ENCODE results near the gene BPIFA1. TPM values are rescaled to one million over a fixed set of nuclear protein-coding genes. Genes with fewer than 3 reads are reported as not detected.

Gene BPIFA1
- total RNA-seq, 2 experiments from 2014 or later = not detected

GRCh38 chr20:33239418-33239817 is 3.6 kb downstream of the BPIFA1 start:
- H3K27ac ChIP-seq (ENCODE audit: low read depth, low read length, poor library complexity, severe bottlenecking) = no peak overlapping the region
- H3K79me2 ChIP-seq (ENCODE audit: insufficient read depth, low read depth, low read length) = no peaks in the 10 kb centered on the region
- no peak overlapping the region for H3K4me2 ChIP-seq (ENCODE audit: low read length)
- no TSS peak for BruUV-seq (replicated peaks)
- no peak for DNase-seq (ENCODE audit: low spot score)
- TF ChIP-seq EZH2phosphoT487 (IDR thresholded peaks at IDR 0.05; ENCODE audit: borderline replicate concordance, low read depth, low read length) (no peak), CTCF (conservative IDR thresholded peaks at IDR 0.05; ENCODE audit: low read length) (no peak)
- no peaks in the 10 kb centered on the region for H3K4me1 ChIP-seq (ENCODE audit: insufficient read depth, low read length, poor library complexity, severe bottlenecking)
- CTCF ChIA-PET (ENCODE audit: unreplicated experiment) = no interaction called here
- no peaks in the 10 kb centered on the region for H4K20me1 ChIP-seq (ENCODE audit: insufficient read depth, low read length)
- no peaks in the 10 kb centered on the region for H3K9me3 ChIP-seq (ENCODE audit: low read length)
- H2AFZ ChIP-seq (ENCODE audit: low read length) = no peak overlapping the region
- H3K9me2 ChIP-seq (ENCODE audit: insufficient read depth, low read length) = no peaks in the 10 kb centered on the region
- H3K36me3 ChIP-seq (ENCODE audit: insufficient read depth, low read length) = no peaks in the 10 kb centered on the region
- intact Hi-C loops (cut with micrococcal nuclease; ENCODE audit: unreplicated experiment) = no loop called here
- H3K4me3 ChIP-seq (ENCODE audit: low read depth, low read length, poor library complexity, severe bottlenecking) = no peak overlapping the region
- POLR2A ChIA-PET = no interaction called here

- CTCF ChIA-PET (ENCODE audit: unreplicated experiment) = no interaction called here
- H3K9me3 ChIP-seq (ENCODE audit: low read length) = no peaks in the 10 kb centered on the region
- BruUV-seq (replicated peaks) = no TSS peak
- no peaks in the 10 kb centered on the region for H3K36me3 ChIP-seq (ENCODE audit: insufficient read depth, low read length)
- no peak overlapping the region for H2AFZ ChIP-seq (ENCODE audit: low read length)
- TF ChIP-seq CTCF (conservative IDR thresholded peaks at IDR 0.05; ENCODE audit: low read length) = no peak
- no peak for TF ChIP-seq EZH2phosphoT487 (IDR thresholded peaks at IDR 0.05; ENCODE audit: borderline replicate concordance, low read depth, low read length)
- H3K79me2 ChIP-seq (ENCODE audit: insufficient read depth, low read depth, low read length) = no peaks in the 10 kb centered on the region
- no peak overlapping the region for H3K4me3 ChIP-seq (ENCODE audit: low read depth, low read length, poor library complexity, severe bottlenecking)
- H4K20me1 ChIP-seq (ENCODE audit: insufficient read depth, low read length) = no peaks in the 10 kb centered on the region
- H3K9me2 ChIP-seq (ENCODE audit: insufficient read depth, low read length) = no peaks in the 10 kb centered on the region
- no peaks in the 10 kb centered on the region for H3K4me1 ChIP-seq (ENCODE audit: insufficient read depth, low read length, poor library complexity, severe bottlenecking)
- intact Hi-C loops (cut with micrococcal nuclease; ENCODE audit: unreplicated experiment) = no loop called here
- H3K4me2 ChIP-seq (ENCODE audit: low read length) = no peak overlapping the region
- no peak for DNase-seq (ENCODE audit: low spot score)
- H3K27ac ChIP-seq (ENCODE audit: low read depth, low read length, poor library complexity, severe bottlenecking) = no peak overlapping the region
- POLR2A ChIA-PET = interaction anchor here (0.6 kb wide), 1 partner anchor 1283 kb away, joined by 3 read pairs; no protein-coding TSS in a partner anchor
Observed at GRCh38 chr20:33239979-33240736, 4.4 kb downstream of the BPIFA1 start.

GRCh38 chr20:33240923-33241322 is 5.1 kb downstream of the BPIFA1 start:
- Histone ChIP-seq H3K4me3 (ENCODE audit: low read depth, low read length, poor library complexity, severe bottlenecking) (no peak overlapping the region), H2AFZ (ENCODE audit: low read length) (no peak overlapping the region), H3K9me3 (ENCODE audit: low read length) (no peaks in the 10 kb centered on the region), H3K4me1 (ENCODE audit: insufficient read depth, low read length, poor library complexity, severe bottlenecking) (no peaks in the 10 kb centered on the region), H3K36me3 (ENCODE audit: insufficient read depth, low read length) (no peaks in the 10 kb centered on the region), H3K4me2 (ENCODE audit: low read length) (no peak overlapping the region), H3K27ac (ENCODE audit: low read depth, low read length, poor library complexity, severe bottlenecking) (no peak overlapping the region), H3K79me2 (ENCODE audit: insufficient read depth, low read depth, low read length) (no peaks in the 10 kb centered on the region), H3K9me2 (ENCODE audit: insufficient read depth, low read length) (no peaks in the 10 kb centered on the region), H4K20me1 (ENCODE audit: insufficient read depth, low read length) (no peaks in the 10 kb centered on the region)
- intact Hi-C loops (cut with micrococcal nuclease; ENCODE audit: unreplicated experiment) = no loop called here
- no TSS peak for BruUV-seq (replicated peaks)
- TF ChIP-seq EZH2phosphoT487 (IDR thresholded peaks at IDR 0.05; ENCODE audit: borderline replicate concordance, low read depth, low read length) (no peak), CTCF (conservative IDR thresholded peaks at IDR 0.05; ENCODE audit: low read length) (no peak)
- ChIA-PET CTCF (ENCODE audit: unreplicated experiment) (no interaction called here), POLR2A (no interaction called here)
- no peak for DNase-seq (ENCODE audit: low spot score)

All from OCI-LY7 (cell line).